Hepatocyte (in vitro differentiated cells): ENCODE data around the gene DAB2IP.

Source experiments
- EZH2 ChIP-seq: fragments of 200-600 bp; sonication (generic); IDR thresholded peaks from 2 replicates; pipeline ENCODE4 v1.6.1; 2016; ENCODE audit warnings: antibody characterized with exemption, mild to moderate bottlenecking, borderline replicate concordance
- EZH2phosphoT487 ChIP-seq: fragments of 200-600 bp; sonication (generic); IDR thresholded peaks from one replicate; pipeline ENCODE4 v1.6.1; 2018; ENCODE audit warnings: antibody characterized with exemption, mild to moderate bottlenecking, low read depth, moderate library complexity; ENCODE audit not compliant: unreplicated experiment, severe bottlenecking
- TF ChIP-seq, protein P1 (sequence below): fragments of 200-600 bp; sonication (generic); IDR thresholded peaks from 2 replicates; pipeline ENCODE4 v1.5.1; 2016; ENCODE audit warnings: antibody characterized with exemption, mild to moderate bottlenecking; ENCODE audit not compliant: poor library complexity

DNA sequence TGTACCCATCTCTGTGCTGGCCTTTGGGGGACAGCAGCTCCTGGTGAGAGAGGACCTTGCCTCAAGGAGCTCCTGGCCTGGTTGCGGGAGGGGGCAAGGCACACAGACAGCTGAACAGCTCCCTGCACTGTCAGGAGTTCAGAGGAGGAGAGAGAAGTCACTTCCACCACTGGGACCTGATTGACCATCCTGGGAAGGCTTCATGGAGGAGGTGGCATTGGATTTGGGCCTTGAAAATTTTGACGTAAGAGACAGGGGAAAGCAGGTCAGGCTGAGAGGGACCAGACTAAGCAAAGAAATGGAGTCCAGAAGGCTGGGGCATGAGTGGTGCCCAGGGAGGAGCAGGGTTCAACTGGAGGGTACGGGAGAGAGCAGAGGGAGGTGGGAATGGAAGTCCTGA is 20.3 kb upstream of the DAB2IP start:
- TF ChIP-seq EZH2 (no peak), EZH2phosphoT487 (no peak)
- TF ChIP-seq, protein P1, sequence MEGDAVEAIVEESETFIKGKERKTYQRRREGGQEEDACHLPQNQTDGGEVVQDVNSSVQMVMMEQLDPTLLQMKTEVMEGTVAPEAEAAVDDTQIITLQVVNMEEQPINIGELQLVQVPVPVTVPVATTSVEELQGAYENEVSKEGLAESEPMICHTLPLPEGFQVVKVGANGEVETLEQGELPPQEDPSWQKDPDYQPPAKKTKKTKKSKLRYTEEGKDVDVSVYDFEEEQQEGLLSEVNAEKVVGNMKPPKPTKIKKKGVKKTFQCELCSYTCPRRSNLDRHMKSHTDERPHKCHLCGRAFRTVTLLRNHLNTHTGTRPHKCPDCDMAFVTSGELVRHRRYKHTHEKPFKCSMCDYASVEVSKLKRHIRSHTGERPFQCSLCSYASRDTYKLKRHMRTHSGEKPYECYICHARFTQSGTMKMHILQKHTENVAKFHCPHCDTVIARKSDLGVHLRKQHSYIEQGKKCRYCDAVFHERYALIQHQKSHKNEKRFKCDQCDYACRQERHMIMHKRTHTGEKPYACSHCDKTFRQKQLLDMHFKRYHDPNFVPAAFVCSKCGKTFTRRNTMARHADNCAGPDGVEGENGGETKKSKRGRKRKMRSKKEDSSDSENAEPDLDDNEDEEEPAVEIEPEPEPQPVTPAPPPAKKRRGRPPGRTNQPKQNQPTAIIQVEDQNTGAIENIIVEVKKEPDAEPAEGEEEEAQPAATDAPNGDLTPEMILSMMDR = no peak
